Measurements from ENCODE around the gene PSMD2.

DNA sequence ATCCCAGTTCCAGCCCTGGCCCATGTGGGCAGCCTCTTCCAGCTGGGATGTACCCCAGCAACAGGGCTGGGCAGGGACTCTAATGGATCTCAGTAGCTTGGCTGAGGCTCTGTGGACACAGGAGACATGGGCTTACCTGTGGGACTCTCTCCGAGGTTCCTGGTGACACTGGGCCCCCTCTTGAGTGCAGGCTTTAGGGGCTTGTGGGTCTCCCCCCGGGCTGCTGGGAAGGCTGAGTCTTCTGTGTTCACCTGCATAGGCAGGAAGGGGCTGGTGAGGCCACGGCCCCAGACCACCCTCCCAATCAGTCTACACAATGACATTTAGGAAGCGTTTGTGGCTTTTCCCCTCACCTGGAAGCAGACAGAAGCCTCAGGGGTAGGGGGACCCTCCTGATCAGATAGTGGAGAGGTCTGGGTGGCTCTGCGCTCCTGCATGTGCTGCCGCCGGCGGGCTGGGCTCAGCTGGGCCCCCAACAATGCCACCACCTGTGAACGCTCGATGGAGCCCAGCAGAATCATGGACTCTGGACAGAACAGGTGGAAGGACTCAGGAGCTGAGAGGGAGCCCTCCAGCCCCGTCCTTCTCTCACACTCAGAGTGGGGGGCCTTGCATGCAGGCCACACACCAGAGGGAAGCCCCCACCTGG is 54.0 kb downstream of the PSMD2 start:
- TF ChIP-seq POLR2A (IDR thresholded peaks at IDR 0.05), result no peak
- TF ChIP-seq, protein P1, sequence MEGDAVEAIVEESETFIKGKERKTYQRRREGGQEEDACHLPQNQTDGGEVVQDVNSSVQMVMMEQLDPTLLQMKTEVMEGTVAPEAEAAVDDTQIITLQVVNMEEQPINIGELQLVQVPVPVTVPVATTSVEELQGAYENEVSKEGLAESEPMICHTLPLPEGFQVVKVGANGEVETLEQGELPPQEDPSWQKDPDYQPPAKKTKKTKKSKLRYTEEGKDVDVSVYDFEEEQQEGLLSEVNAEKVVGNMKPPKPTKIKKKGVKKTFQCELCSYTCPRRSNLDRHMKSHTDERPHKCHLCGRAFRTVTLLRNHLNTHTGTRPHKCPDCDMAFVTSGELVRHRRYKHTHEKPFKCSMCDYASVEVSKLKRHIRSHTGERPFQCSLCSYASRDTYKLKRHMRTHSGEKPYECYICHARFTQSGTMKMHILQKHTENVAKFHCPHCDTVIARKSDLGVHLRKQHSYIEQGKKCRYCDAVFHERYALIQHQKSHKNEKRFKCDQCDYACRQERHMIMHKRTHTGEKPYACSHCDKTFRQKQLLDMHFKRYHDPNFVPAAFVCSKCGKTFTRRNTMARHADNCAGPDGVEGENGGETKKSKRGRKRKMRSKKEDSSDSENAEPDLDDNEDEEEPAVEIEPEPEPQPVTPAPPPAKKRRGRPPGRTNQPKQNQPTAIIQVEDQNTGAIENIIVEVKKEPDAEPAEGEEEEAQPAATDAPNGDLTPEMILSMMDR (IDR thresholded peaks at IDR 0.05), result no peak

Data from heart left ventricle (tissue), 13 donors.